Endothelial cell of umbilical vein (primary cell): Measurements from ENCODE around the gene ARHGAP15. TPM values are rescaled to one million over a fixed set of nuclear protein-coding genes. Genes with fewer than 3 reads are reported as not detected.

Experiments used
- BruUV-seq: library from RNA; stranded (reverse); fragments of 400-500 nt; replicated peaks from 2 replicates; lab custom pipeline; 2021; lab: Mats Ljungman, UMichigan
- CTCF ChIA-PET: fragments of 300-600, 350-600 bp; sonication (Branson Sonifier 250); formaldehyde crosslinking; loops from one replicate; lab custom pipeline; 2021; ENCODE audit warnings: antibody characterized with exemption, inconsistent platforms; lab: Charles Lee
- POLR2A ChIA-PET: fragments of 300-600, 350-600 bp; sonication (Branson Sonifier 250); formaldehyde crosslinking; loops from one replicate; lab custom pipeline; 2021; ENCODE audit warnings: antibody characterized with exemption, inconsistent platforms; lab: Charles Lee
- DNase-seq: peaks from one replicate; pipeline ENCODE4 v3.0.0-alpha.2; 2011; ENCODE audit warnings: low read depth, low spot score
- FAIRE-seq: peaks from 2 replicates; lab custom pipeline; 2011; peaks lifted over from hg19 to GRCh38; lab: Jason Lieb, UNC
- H2AFZ ChIP-seq: 2 replicates; pipeline ENCODE4 v1.6.0; 2012; ENCODE audit warnings: low read depth, low read length, control low read depth, inconsistent platforms
- H3K27ac ChIP-seq: 2 replicates; pipeline ENCODE4 v1.5.1; 2011; ENCODE audit warnings: low read depth, mild to moderate bottlenecking, control low read depth, low read length, moderate library complexity; ENCODE audit not compliant: insufficient read depth
- H3K27me3 ChIP-seq, 2 experiments: 2 replicates each; pipeline versions ENCODE4 v1.6.0 to v1.6.1; 2011; ENCODE audit warnings: low read length in 2 of 2, mixed read lengths in 1 of 2; ENCODE audit not compliant: control insufficient read depth in 2 of 2, insufficient read depth in 2 of 2
- H3K36me3 ChIP-seq, 2 experiments: 2 replicates in 1 of 2; 3 replicates in 1 of 2; pipeline ENCODE4 v1.5.1; 2011; ENCODE audit warnings: low read length in 2 of 2, mild to moderate bottlenecking in 1 of 2, moderate library complexity in 1 of 2; ENCODE audit not compliant: control insufficient read depth in 2 of 2, insufficient read depth in 2 of 2; ENCODE audit errors: extremely low read depth in 1 of 2
- H3K4me1 ChIP-seq: 3 replicates; pipeline ENCODE4 v1.5.1; 2011; ENCODE audit warnings: mild to moderate bottlenecking, low read length; ENCODE audit not compliant: control insufficient read depth, insufficient read depth; ENCODE audit errors: extremely low read depth
- H3K4me2 ChIP-seq: 2 replicates; pipeline ENCODE4 v1.6.1; 2011; ENCODE audit warnings: low read length, control low read depth, mixed read lengths; ENCODE audit not compliant: insufficient read depth
- H3K4me3 ChIP-seq, 3 experiments: fragments of 200-600 bp in 1 of 3; sonication (generic), shearing (Covaris generic) in 1 of 3; replicated peaks in 1 of 3; 2 replicates each; pipeline ENCODE4 v1.5.1; 2011 to 2016; ENCODE audit warnings: control low read depth in 3 of 3, low read length in 3 of 3, mild to moderate bottlenecking in 2 of 3, inconsistent platforms in 1 of 3, low read depth in 1 of 3, moderate library complexity in 1 of 3; ENCODE audit not compliant: insufficient read depth in 1 of 3
- H3K79me2 ChIP-seq: 2 replicates; pipeline ENCODE4 v1.6.0; 2012; ENCODE audit warnings: low read length, inconsistent platforms; ENCODE audit not compliant: control insufficient read depth, insufficient read depth
- H3K9ac ChIP-seq: replicated peaks from 2 replicates; pipeline ENCODE3; 2011; ENCODE audit warnings: low read length, control low read depth; ENCODE audit not compliant: insufficient read depth; ENCODE audit errors: extremely low read depth
- H3K9me1 ChIP-seq: replicated peaks from 3 replicates; pipeline ENCODE4 v1.6.0; 2011; ENCODE audit warnings: mild to moderate bottlenecking, low read length; ENCODE audit not compliant: control insufficient read depth, insufficient read depth; ENCODE audit errors: extremely low read depth
- H3K9me3 ChIP-seq: replicated peaks from 2 replicates; pipeline ENCODE4 v1.5.1; 2012; ENCODE audit warnings: low read length, inconsistent platforms; ENCODE audit not compliant: control insufficient read depth, insufficient read depth
- H4K20me1 ChIP-seq: replicated peaks from 2 replicates; pipeline ENCODE3; 2011; ENCODE audit warnings: mild to moderate bottlenecking, low read length; ENCODE audit not compliant: control insufficient read depth, insufficient read depth; ENCODE audit errors: extremely low read depth
- EZH2 ChIP-seq: IDR thresholded peaks from 2 replicates; pipeline ENCODE4 v1.6.1; 2012; ENCODE audit warnings: borderline replicate concordance, low read depth, mild to moderate bottlenecking, moderate library complexity, low read length, inconsistent platforms; ENCODE audit not compliant: severe bottlenecking
- FOS ChIP-seq: IDR thresholded peaks from 2 replicates; pipeline ENCODE4 v1.6.1; 2011; ENCODE audit warnings: mild to moderate bottlenecking, low read length, moderate library complexity, borderline replicate concordance; ENCODE audit not compliant: insufficient read depth
- GATA2 ChIP-seq: IDR thresholded peaks from 2 replicates; pipeline ENCODE4 v1.7.0; 2011; ENCODE audit warnings: low read depth, mild to moderate bottlenecking, moderate library complexity, mixed read lengths, low read length; ENCODE audit not compliant: insufficient read length, insufficient read depth
- JUN ChIP-seq: IDR thresholded peaks from 2 replicates; pipeline ENCODE4 v1.6.1; 2011; ENCODE audit warnings: borderline replicate concordance, low read depth; ENCODE audit not compliant: insufficient read length, insufficient read depth
- MYC ChIP-seq: IDR thresholded peaks from one replicate; pipeline ENCODE4 v1.6.1; 2011; ENCODE audit warnings: mild to moderate bottlenecking, low read depth, low read length
- POLR2A ChIP-seq: IDR thresholded peaks from 2 replicates; pipeline ENCODE4 v1.6.1; 2012; ENCODE audit warnings: low read depth, mild to moderate bottlenecking, control low read depth, low read length
- POLR2AphosphoS5 ChIP-seq: IDR thresholded peaks from 2 replicates; pipeline ENCODE4 v1.6.1; 2012; ENCODE audit warnings: low read depth, mild to moderate bottlenecking, control low read depth, low read length, moderate library complexity; ENCODE audit not compliant: insufficient read depth
- dilution Hi-C: fragments of 300-500 bp; cut with MboI; formaldehyde crosslinking; loops from one replicate; pipeline ENCODE4 v1.15.0; 2019; ENCODE audit warnings: low sequenced_read_pairs; ENCODE audit not compliant: extremely low pct_ligation_motif_present
- intact Hi-C: fragments of 100-400 bp; cut with micrococcal nuclease; formaldehyde crosslinking; loops from one replicate; pipeline ENCODE4 v1.10.0; 2022
- polyA plus RNA-seq, 4 experiments: library from polyadenylated mRNA; depleted of rRNA in 3 of 4; stranded (reverse) in 3 of 4; unstranded in 1 of 4; fragments of >200 nt; gene quantifications; 2 replicates each; pipeline versions ENCODE4 v1.2.1 to v1.2.3, GENCODE V29; 2011 to 2012; ENCODE audit warnings: missing spikeins in 1 of 4
- total RNA-seq: library from RNA; stranded (reverse); gene quantifications from 2 replicates; pipeline ENCODE4 v1.2.3, GENCODE V29; 2021
- TF ChIP-seq, protein P1 (sequence below): IDR thresholded peaks from 2 replicates; pipeline ENCODE4 v1.6.1; 2011; ENCODE audit not compliant: insufficient read depth, insufficient read length
- TF ChIP-seq, protein P2 (sequence below), 2 donors: IDR thresholded peaks; 1 replicate in 1 of 2; 2 replicates in 1 of 2; pipeline ENCODE4 v1.5.1; 2011; ENCODE audit warnings: low read length in 2 of 2, mild to moderate bottlenecking in 2 of 2, moderate library complexity in 2 of 2, control low read depth in 1 of 2, inconsistent platforms in 1 of 2, low read depth in 1 of 2; ENCODE audit not compliant: insufficient read depth in 1 of 2; ENCODE audit errors: extremely low read depth in 1 of 2

ARHGAP15 gene
- total and polyA plus RNA-seq, 2 donors (not counting 3 experiments of a cell fraction or from before 2014, with no cell fraction given) = not detected

GRCh38 chr2:143356336-143356735, 227.1 kb downstream of the ARHGAP15 start:
- Histone ChIP-seq H3K9me1 (no peaks in the 10 kb centered on the region), H3K27ac (no peak overlapping the region), H2AFZ (no peak overlapping the region), H3K9me3 (no peaks in the 10 kb centered on the region), H4K20me1 (no peaks in the 10 kb centered on the region), H3K79me2 (no peaks in the 10 kb centered on the region), H3K27me3 (no peaks in the 10 kb centered on the region), H3K4me2 (no peak overlapping the region), H3K36me3 (no peaks in the 10 kb centered on the region), H3K4me1 (no peaks in the 10 kb centered on the region), H3K9ac (no peak overlapping the region), H3K4me3 (no peak overlapping the region)
- dilution Hi-C loops = no loop called here
- BruUV-seq = no TSS peak
- DNase-seq (no peak), FAIRE-seq (no peak)
- ChIA-PET POLR2A (no interaction called here), CTCF (interaction anchor here (1.5 kb wide), 1 partner anchor 18 kb away, joined by 3 read pairs; no protein-coding TSS in a partner anchor)
- intact Hi-C loops = no loop called here
- TF ChIP-seq POLR2A (no peak), GATA2 (no peak), EZH2 (no peak), MYC (no peak), JUN (no peak), POLR2AphosphoS5 (no peak), FOS (no peak)
- TF ChIP-seq, protein P1, sequence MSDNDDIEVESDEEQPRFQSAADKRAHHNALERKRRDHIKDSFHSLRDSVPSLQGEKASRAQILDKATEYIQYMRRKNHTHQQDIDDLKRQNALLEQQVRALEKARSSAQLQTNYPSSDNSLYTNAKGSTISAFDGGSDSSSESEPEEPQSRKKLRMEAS = no peak
- TF ChIP-seq, protein P2, sequence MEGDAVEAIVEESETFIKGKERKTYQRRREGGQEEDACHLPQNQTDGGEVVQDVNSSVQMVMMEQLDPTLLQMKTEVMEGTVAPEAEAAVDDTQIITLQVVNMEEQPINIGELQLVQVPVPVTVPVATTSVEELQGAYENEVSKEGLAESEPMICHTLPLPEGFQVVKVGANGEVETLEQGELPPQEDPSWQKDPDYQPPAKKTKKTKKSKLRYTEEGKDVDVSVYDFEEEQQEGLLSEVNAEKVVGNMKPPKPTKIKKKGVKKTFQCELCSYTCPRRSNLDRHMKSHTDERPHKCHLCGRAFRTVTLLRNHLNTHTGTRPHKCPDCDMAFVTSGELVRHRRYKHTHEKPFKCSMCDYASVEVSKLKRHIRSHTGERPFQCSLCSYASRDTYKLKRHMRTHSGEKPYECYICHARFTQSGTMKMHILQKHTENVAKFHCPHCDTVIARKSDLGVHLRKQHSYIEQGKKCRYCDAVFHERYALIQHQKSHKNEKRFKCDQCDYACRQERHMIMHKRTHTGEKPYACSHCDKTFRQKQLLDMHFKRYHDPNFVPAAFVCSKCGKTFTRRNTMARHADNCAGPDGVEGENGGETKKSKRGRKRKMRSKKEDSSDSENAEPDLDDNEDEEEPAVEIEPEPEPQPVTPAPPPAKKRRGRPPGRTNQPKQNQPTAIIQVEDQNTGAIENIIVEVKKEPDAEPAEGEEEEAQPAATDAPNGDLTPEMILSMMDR (IDR thresholded peaks at IDR 0.05; ENCODE audit: extremely low read depth in 1 of 2, insufficient read depth in 1 of 2, low read depth in 1 of 2, low read length in 2 of 2) = no peak
